ENCODE measurements around the gene ACTMAP. TPM values are rescaled to one million over a fixed set of nuclear protein-coding genes. Genes with fewer than 3 reads are reported as not detected.

The ACTMAP gene
- total and polyA plus RNA-seq, 4 donors = 0.93 to 7.7 (median 3.0) TPM

GRCh38 chr19:40724315-40724714 is 26.0 kb downstream of the ACTMAP start:
- H3K9ac ChIP-seq (ENCODE audit: low read depth in 1 of 2, low read length in 2 of 2) = no peak overlapping the region
- H3K27ac ChIP-seq (ENCODE audit: low read depth in 1 of 2, low read length in 2 of 2) = no peak overlapping the region
- no peak for DNase-seq (ENCODE audit: low spot score)
- no peak overlapping the region for H3K4me3 ChIP-seq (ENCODE audit: low read depth in 1 of 3, low read length in 3 of 3)
- no peaks in the 10 kb centered on the region for H3K9me3 ChIP-seq (ENCODE audit: control insufficient read depth in 4 of 4, low read length in 3 of 4)
- peaks cover 2 to 15% (median 9%) of the 10 kb centered on the region in 4 donors for H3K4me1 ChIP-seq (ENCODE audit: control insufficient read depth in 4 of 4, insufficient read depth in 4 of 4, low read length in 3 of 4)
- H3K27me3 ChIP-seq (ENCODE audit: control insufficient read depth in 4 of 4, insufficient read depth in 4 of 4, low read length in 3 of 4) = no peaks in the 10 kb centered on the region
- TF ChIP-seq NR2F2 (IDR thresholded peaks at IDR 0.05) = no peak
- TF ChIP-seq JUND (IDR thresholded peaks at IDR 0.05) = no peak
- TF ChIP-seq CTCF (IDR thresholded peaks at IDR 0.05; ENCODE audit: low read depth, low read length, missing input control) = no peak
- TF ChIP-seq EGR1 (IDR thresholded peaks at IDR 0.05; ENCODE audit: low read depth in 2 of 2) = no peak
- no peak for TF ChIP-seq ATF3 (IDR thresholded peaks at IDR 0.05)
- TF ChIP-seq ZBTB33 (IDR thresholded peaks at IDR 0.05) = no peak
- no peak for TF ChIP-seq RXRA (IDR thresholded peaks at IDR 0.05)
- TF ChIP-seq YY1 (IDR thresholded peaks at IDR 0.05) = no peak
- TF ChIP-seq GABPA (IDR thresholded peaks at IDR 0.05 in 1 of 2, conservative IDR thresholded peaks at IDR 0.05 in 1 of 2) = no peak
- no peak for TF ChIP-seq FOXA2 (IDR thresholded peaks at IDR 0.05)
- TF ChIP-seq HNF4G (IDR thresholded peaks at IDR 0.05) = no peak
- no peak for TF ChIP-seq RAD21 (IDR thresholded peaks at IDR 0.05)
- TF ChIP-seq TAF1 (conservative IDR thresholded peaks at IDR 0.05) = no peak
- no peak for TF ChIP-seq SP1 (IDR thresholded peaks at IDR 0.05)
- H3K36me3 ChIP-seq (ENCODE audit: control insufficient read depth in 4 of 4, insufficient read depth in 3 of 4, low read depth in 1 of 4, low read length in 3 of 4) = peaks cover 11 to 34% (median 25%) of the 10 kb centered on the region in 4 donors
- WGBS = 96% methylated on average over 4 of the region's 4 CpGs

GRCh38 chr19:40723661-40724254 is 26.5 kb downstream of the ACTMAP start:
- no peak overlapping the region for H3K9ac ChIP-seq (ENCODE audit: low read depth in 1 of 2, low read length in 2 of 2)
- H3K27ac ChIP-seq (ENCODE audit: low read depth in 1 of 2, low read length in 2 of 2) = no peak overlapping the region
- H3K4me1 ChIP-seq (ENCODE audit: control insufficient read depth in 4 of 4, insufficient read depth in 4 of 4, low read length in 3 of 4) = peaks cover 2 to 19% (median 12%) of the 10 kb centered on the region in 4 donors
- DNase-seq (ENCODE audit: low spot score) = no peak
- 97% methylated on average over 5 of the region's 5 CpGs for WGBS
- TF ChIP-seq HNF4A (conservative IDR thresholded peaks at IDR 0.05) = no peak
- TF ChIP-seq NR2F2 (IDR thresholded peaks at IDR 0.05) = no peak
- no peak for TF ChIP-seq HNF4G (IDR thresholded peaks at IDR 0.05)
- no peak for TF ChIP-seq ZBTB33 (IDR thresholded peaks at IDR 0.05)
- TF ChIP-seq FOXA1 (IDR thresholded peaks at IDR 0.05) = no peak
- TF ChIP-seq ATF3 (IDR thresholded peaks at IDR 0.05) = no peak
- TF ChIP-seq JUND (IDR thresholded peaks at IDR 0.05) = no peak
- no peak for TF ChIP-seq TAF1 (conservative IDR thresholded peaks at IDR 0.05)
- no peak for TF ChIP-seq YY1 (IDR thresholded peaks at IDR 0.05)
- no peak for TF ChIP-seq MAX (IDR thresholded peaks at IDR 0.05)
- no peak for TF ChIP-seq CTCF (IDR thresholded peaks at IDR 0.05; ENCODE audit: low read depth, low read length, missing input control)
- TF ChIP-seq SP1 (IDR thresholded peaks at IDR 0.05) = no peak
- no peak for TF ChIP-seq FOXA2 (IDR thresholded peaks at IDR 0.05)
- no peak for TF ChIP-seq RAD21 (IDR thresholded peaks at IDR 0.05)
- TF ChIP-seq GABPA (IDR thresholded peaks at IDR 0.05 in 1 of 2, conservative IDR thresholded peaks at IDR 0.05 in 1 of 2) = no peak
- no peak for TF ChIP-seq EGR1 (IDR thresholded peaks at IDR 0.05; ENCODE audit: low read depth in 2 of 2)
- no peak for TF ChIP-seq RXRA (IDR thresholded peaks at IDR 0.05)
- H3K27me3 ChIP-seq (ENCODE audit: control insufficient read depth in 4 of 4, insufficient read depth in 4 of 4, low read length in 3 of 4) = no peaks in the 10 kb centered on the region
- H3K9me3 ChIP-seq (ENCODE audit: control insufficient read depth in 4 of 4, low read length in 3 of 4) = no peaks in the 10 kb centered on the region
- peaks cover 11 to 31% (median 21%) of the 10 kb centered on the region in 4 donors for H3K36me3 ChIP-seq (ENCODE audit: control insufficient read depth in 4 of 4, insufficient read depth in 3 of 4, low read depth in 1 of 4, low read length in 3 of 4)
- H3K4me3 ChIP-seq (ENCODE audit: low read depth in 1 of 3, low read length in 3 of 3) = no peak overlapping the region

Data from liver (tissue), 9 donors.